Measurements from ENCODE around the gene SLC12A8. TPM values are rescaled to one million over a fixed set of nuclear protein-coding genes. Genes with fewer than 3 reads are reported as not detected.

The SLC12A8 gene
- total and polyA plus RNA-seq, 2 donors (not counting 1 experiment from before 2014, with no cell fraction given): 0.57 to 1.1 TPM

DNA sequence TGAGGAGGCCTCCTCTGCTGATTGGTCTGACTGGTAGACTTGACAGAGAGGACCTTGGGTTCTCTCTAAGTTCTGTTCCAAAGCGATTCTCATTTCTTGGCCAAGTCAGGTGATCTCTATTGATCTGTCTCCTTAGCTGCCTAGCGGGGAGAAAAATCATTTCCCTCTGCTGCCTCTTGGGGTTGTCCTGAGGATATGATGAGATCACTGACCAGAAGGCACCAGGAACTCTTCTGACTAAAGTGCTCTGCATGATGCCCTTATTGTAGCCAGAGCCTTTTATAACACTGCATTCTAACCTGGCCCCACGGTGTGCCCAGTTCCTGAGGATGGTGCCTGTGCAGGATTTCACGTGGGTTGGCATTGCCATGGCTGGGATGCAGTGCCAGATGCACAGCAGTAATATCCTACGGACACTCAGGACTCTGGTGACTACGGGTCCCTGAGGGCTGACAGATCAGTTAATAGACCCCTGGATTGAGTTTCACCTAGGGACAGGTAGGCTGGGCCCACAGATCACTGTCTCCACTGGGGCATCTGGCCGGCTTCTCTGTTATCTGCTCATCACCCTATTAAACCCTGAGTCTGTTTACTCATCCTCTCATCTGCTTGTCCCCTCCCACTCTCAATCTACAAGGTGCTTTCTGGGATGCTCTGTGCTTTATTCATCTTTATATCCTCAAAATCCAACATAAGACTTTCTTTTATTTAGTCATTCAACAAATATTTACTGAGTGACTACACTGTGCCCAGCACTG, 152.9 kb downstream of the SLC12A8 start:
- no peak overlapping the region for H3K4me3 Mint-ChIP-seq

DNA sequence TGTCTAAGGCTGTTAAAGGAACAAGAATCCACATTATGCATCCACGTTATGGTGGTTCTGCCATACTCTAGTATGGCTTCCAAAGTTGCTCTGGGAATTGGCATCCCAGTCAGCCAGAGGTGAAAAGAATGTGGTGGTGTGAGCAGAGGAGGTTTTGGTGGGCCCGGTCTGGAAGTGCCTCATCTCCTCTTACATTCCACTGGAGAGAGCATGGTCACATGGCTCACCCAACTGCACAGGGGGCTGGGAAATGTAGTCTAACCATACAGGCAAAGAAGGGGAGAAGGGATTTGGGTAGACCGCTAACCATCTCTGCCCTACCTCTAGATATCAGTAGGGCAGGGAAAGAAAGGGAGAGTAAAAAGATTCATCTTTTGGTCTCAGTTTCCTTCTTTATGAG, 153.6 kb downstream of the SLC12A8 start:
- peaks cover 6 to 17% of the 10 kb centered on the region in 2 donors for H3K4me1 ChIP-seq (ENCODE audit: control insufficient read depth in 2 of 2, insufficient read depth in 2 of 2, low read length in 2 of 2)
- H3K79me2 ChIP-seq (ENCODE audit: control insufficient read depth, insufficient read depth, low read length): no peaks in the 10 kb centered on the region
- Mint-ChIP-seq H3K4me1 (peaks cover 13% of the 10 kb centered on the region), H3K27me3 (peaks cover 32% of the 10 kb centered on the region), H3K4me3 (no peak overlapping the region), H3K27ac (no peak overlapping the region), H3K9me3 (ENCODE audit: insufficient read depth) (no peaks in the 10 kb centered on the region)
- no peaks in the 10 kb centered on the region for H3K9me3 ChIP-seq (ENCODE audit: control extremely low read depth in 1 of 3, control insufficient read depth in 2 of 3, insufficient read depth in 1 of 3, low read length in 2 of 3)
- H4K20me1 ChIP-seq (ENCODE audit: control insufficient read depth, insufficient read depth, low read length, poor library complexity, severe bottlenecking): no peaks in the 10 kb centered on the region
- CTCF ChIA-PET: interaction anchor here (0.8 to 1.6 kb wide), 2 partner anchors 11 to 13 kb away, joined by 4 read pairs; no protein-coding TSS in a partner anchor
- H3K27me3 ChIP-seq (replicated peaks in 1 of 4; ENCODE audit: control extremely low read depth in 1 of 4, control insufficient read depth in 3 of 4, insufficient read depth in 4 of 4, low read length in 3 of 4): peaks cover 0 to 13% (median 3%) of the 10 kb centered on the region in 4 experiments
- H3K4me2 ChIP-seq (replicated peaks; ENCODE audit: low read depth, low read length, poor library complexity, severe bottlenecking): no peak overlapping the region
- DNase-seq: no peak
- no peak for TF ChIP-seq EZH2 (IDR thresholded peaks at IDR 0.05; ENCODE audit: borderline replicate concordance, insufficient read depth, low read depth, low read length, poor library complexity, severe bottlenecking)
- TF ChIP-seq, protein P1, sequence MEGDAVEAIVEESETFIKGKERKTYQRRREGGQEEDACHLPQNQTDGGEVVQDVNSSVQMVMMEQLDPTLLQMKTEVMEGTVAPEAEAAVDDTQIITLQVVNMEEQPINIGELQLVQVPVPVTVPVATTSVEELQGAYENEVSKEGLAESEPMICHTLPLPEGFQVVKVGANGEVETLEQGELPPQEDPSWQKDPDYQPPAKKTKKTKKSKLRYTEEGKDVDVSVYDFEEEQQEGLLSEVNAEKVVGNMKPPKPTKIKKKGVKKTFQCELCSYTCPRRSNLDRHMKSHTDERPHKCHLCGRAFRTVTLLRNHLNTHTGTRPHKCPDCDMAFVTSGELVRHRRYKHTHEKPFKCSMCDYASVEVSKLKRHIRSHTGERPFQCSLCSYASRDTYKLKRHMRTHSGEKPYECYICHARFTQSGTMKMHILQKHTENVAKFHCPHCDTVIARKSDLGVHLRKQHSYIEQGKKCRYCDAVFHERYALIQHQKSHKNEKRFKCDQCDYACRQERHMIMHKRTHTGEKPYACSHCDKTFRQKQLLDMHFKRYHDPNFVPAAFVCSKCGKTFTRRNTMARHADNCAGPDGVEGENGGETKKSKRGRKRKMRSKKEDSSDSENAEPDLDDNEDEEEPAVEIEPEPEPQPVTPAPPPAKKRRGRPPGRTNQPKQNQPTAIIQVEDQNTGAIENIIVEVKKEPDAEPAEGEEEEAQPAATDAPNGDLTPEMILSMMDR (IDR thresholded peaks at IDR 0.05): no peak
- intact Hi-C loops (cut with micrococcal nuclease): loop anchor here (5.0 to 10.0 kb wide), 2 partner anchors 88 to 536 kb away; partner anchors contain the start of gene OSBPL11
- H2AFZ ChIP-seq (ENCODE audit: insufficient read depth, low read depth, low read length, poor library complexity, severe bottlenecking): no peak overlapping the region
- POLR2A ChIA-PET: no interaction called here
- whole genome bisulfite sequencing (ENCODE audit: insufficient coverage): 100% methylated on average over 1 of the region's 3 CpGs
- H3K4me3 ChIP-seq (ENCODE audit: control extremely low read depth in 1 of 5, extremely low read depth in 1 of 5, insufficient read depth in 1 of 5, low read depth in 2 of 5, low read length in 4 of 5): no peak overlapping the region
- no peak overlapping the region for H3K27ac ChIP-seq (ENCODE audit: low read length in 2 of 2)
- no peak overlapping the region for H3K9ac ChIP-seq (ENCODE audit: low read length)
- ATAC-seq (ENCODE audit: low read depth): no peak
- no peaks in the 10 kb centered on the region for H3K36me3 ChIP-seq (replicated peaks in 1 of 2; ENCODE audit: control extremely low read depth in 1 of 2, control insufficient read depth in 1 of 2, extremely low read depth in 1 of 2, insufficient read depth in 2 of 2, low read length in 1 of 2)

More for the DNA sequence above, 152.9 kb downstream of the SLC12A8 start:
- Histone ChIP-seq H3K4me1 (ENCODE audit: control insufficient read depth in 2 of 2, insufficient read depth in 2 of 2, low read length in 2 of 2) (peaks cover 0 to 10% of the 10 kb centered on the region in 2 donors), H3K79me2 (ENCODE audit: control insufficient read depth, insufficient read depth, low read length) (no peaks in the 10 kb centered on the region), H4K20me1 (ENCODE audit: control insufficient read depth, insufficient read depth, low read length, poor library complexity, severe bottlenecking) (no peaks in the 10 kb centered on the region), H3K27ac (ENCODE audit: low read length in 2 of 2) (no peak overlapping the region), H3K27me3 (replicated peaks in 1 of 4; ENCODE audit: control extremely low read depth in 1 of 4, control insufficient read depth in 3 of 4, insufficient read depth in 4 of 4, low read length in 3 of 4) (peaks cover 0 to 13% (median 3%) of the 10 kb centered on the region in 4 experiments), H3K9ac (ENCODE audit: low read length) (no peak overlapping the region), H3K4me3 (ENCODE audit: control extremely low read depth in 1 of 5, extremely low read depth in 1 of 5, insufficient read depth in 1 of 5, low read depth in 2 of 5, low read length in 4 of 5) (no peak overlapping the region), H3K36me3 (replicated peaks in 1 of 2; ENCODE audit: control extremely low read depth in 1 of 2, control insufficient read depth in 1 of 2, extremely low read depth in 1 of 2, insufficient read depth in 2 of 2, low read length in 1 of 2) (no peaks in the 10 kb centered on the region), H3K4me2 (replicated peaks; ENCODE audit: low read depth, low read length, poor library complexity, severe bottlenecking) (no peak overlapping the region), H3K9me3 (ENCODE audit: control extremely low read depth in 1 of 3, control insufficient read depth in 2 of 3, insufficient read depth in 1 of 3, low read length in 2 of 3) (no peaks in the 10 kb centered on the region), H2AFZ (ENCODE audit: insufficient read depth, low read depth, low read length, poor library complexity, severe bottlenecking) (no peak overlapping the region)
- DNase-seq: no peak
- Mint-ChIP-seq H3K27me3 (peaks cover 32% of the 10 kb centered on the region), H3K4me1 (peaks cover 7% of the 10 kb centered on the region), H3K9me3 (ENCODE audit: insufficient read depth) (no peaks in the 10 kb centered on the region), H3K27ac (no peak overlapping the region)
- intact Hi-C loops (cut with micrococcal nuclease): loop anchor here (5.0 to 10.0 kb wide), 2 partner anchors 88 to 535 kb away; partner anchors contain the start of gene OSBPL11
- CTCF ChIA-PET: interaction anchor here (0.8 kb wide), 1 partner anchor 12 kb away, joined by 4 read pairs; no protein-coding TSS in a partner anchor
- no peak for TF ChIP-seq EZH2 (IDR thresholded peaks at IDR 0.05; ENCODE audit: borderline replicate concordance, insufficient read depth, low read depth, low read length, poor library complexity, severe bottlenecking)
- TF ChIP-seq, protein P1 (IDR thresholded peaks at IDR 0.05): no peak
- no peak for ATAC-seq (ENCODE audit: low read depth)
- POLR2A ChIA-PET: no interaction called here
- WGBS (ENCODE audit: insufficient coverage): 91% methylated on average over 7 of the region's 7 CpGs

Measured in B cell (primary cell).